GM21447 (cell line): ENCODE measurements around the gene GCNT2.
"Not testable (repeated sequence)": the region's sequence is repeated elsewhere in the genome, so short reads cannot be mapped to it uniquely, and the experiment has no call there.

Source experiments
- ATAC-seq: cut with Tn5 transposase; IDR thresholded peaks from one replicate; pipeline ENCODE4 v1.9.1; 2021; ENCODE audit not compliant: unreplicated experiment

The GCNT2 gene

GRCh38 chr6:10513544-10513943 lies 7.6 kb upstream of the GCNT2 start:
- no peak for ATAC-seq

- ATAC-seq: no peak
Measured at GRCh38 chr6:10514049-10514780, 6.9 kb upstream of the GCNT2 start.

GRCh38 chr6:10516953-10517352 lies 4.2 kb upstream of the GCNT2 start:
- ATAC-seq: no peak

GRCh38 chr6:10518557-10519407 lies 2.4 kb upstream of the GCNT2 start:
- ATAC-seq: no peak

- not testable (repeated sequence) for ATAC-seq
Measured at GRCh38 chr6:10519408-10519697, 1.8 kb upstream of the GCNT2 start.

GRCh38 chr6:10520468-10520867 lies 683 bp upstream of the GCNT2 start:
- ATAC-seq: peak; percentile 36

GRCh38 chr6:10522929-10523573 lies 1.9 kb downstream of the GCNT2 start:
- ATAC-seq: no peak

- no peak for ATAC-seq
Measured at GRCh38 chr6:10526156-10526555, 5.0 kb downstream of the GCNT2 start.

- ATAC-seq: peak; percentile 58
Measured at GRCh38 chr6:10528158-10528981, 7.2 kb downstream of the GCNT2 start.

- ATAC-seq: no peak
Measured at GRCh38 chr6:10529231-10529801, 8.2 kb downstream of the GCNT2 start.

GRCh38 chr6:10529828-10530374 lies 8.8 kb downstream of the GCNT2 start:
- ATAC-seq: not testable (repeated sequence)

GRCh38 chr6:10531503-10531902 lies 10.4 kb downstream of the GCNT2 start:
- peak; percentile 12 for ATAC-seq

GRCh38 chr6:10531942-10532341 lies 10.8 kb downstream of the GCNT2 start:
- no peak for ATAC-seq

GRCh38 chr6:10532392-10532791 lies 11.2 kb downstream of the GCNT2 start:
- no peak for ATAC-seq

- peak; percentile 5 for ATAC-seq
Measured at GRCh38 chr6:10534419-10534762, 13.2 kb downstream of the GCNT2 start.

- ATAC-seq: no peak
Measured at GRCh38 chr6:10535193-10535592, 14.0 kb downstream of the GCNT2 start.

- ATAC-seq: no peak
Measured at GRCh38 chr6:10537726-10538125, 16.6 kb downstream of the GCNT2 start.

GRCh38 chr6:10540073-10540746 lies 19.1 kb downstream of the GCNT2 start:
- ATAC-seq: no peak

GRCh38 chr6:10541591-10541990 lies 20.4 kb downstream of the GCNT2 start:
- no peak for ATAC-seq

- ATAC-seq: no peak
Measured at GRCh38 chr6:10542213-10542612, 21.1 kb downstream of the GCNT2 start.
